GM19372 (cell line): ENCODE data around the gene EP400.

Experiments used
- ATAC-seq: cut with Tn5 transposase; IDR thresholded peaks from one replicate; pipeline ENCODE4 v1.9.1; 2021; ENCODE audit warnings: mild to moderate bottlenecking, low read depth, moderate library complexity; ENCODE audit not compliant: unreplicated experiment

Gene EP400

DNA sequence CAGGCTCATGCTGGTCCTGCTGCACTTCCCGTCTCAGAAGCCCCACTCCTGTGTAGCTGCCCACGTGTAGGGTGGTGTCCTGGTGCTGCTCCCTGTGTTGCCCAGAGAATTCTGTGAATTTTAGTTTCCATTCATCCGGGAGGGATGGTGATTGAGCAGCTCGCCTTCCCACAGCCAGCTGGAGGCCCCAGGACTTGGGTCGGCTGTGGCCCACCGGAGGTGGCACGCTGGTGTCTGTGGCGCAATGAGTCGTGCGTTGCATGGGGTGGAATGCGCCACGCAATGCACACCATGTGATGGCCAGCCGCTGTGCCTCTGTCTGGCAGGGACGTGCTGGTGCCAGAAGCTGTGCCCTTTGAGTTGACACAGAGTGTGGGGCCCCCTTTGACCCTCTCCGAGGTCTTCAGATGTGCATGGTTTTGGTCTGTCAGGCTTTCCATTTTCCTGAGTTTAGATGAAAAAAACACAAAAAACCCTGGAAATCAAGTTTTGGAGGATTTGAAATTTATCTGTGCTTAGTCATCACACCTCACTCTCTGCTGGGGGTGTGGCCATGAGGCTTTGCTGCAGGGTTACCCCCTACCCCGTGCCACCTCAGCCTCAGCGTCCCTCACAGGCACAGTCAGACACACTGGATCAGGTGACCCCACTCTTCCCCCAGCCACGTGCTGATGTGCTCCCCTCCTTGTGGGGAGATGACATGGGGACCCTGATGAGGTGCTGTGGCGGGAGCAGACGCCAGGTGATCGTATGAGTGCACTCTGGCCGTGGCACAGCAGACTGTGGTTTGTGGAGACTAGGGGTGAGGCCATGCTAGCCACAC lies 64.6 kb downstream of the EP400 start:
- ATAC-seq = no peak

DNA sequence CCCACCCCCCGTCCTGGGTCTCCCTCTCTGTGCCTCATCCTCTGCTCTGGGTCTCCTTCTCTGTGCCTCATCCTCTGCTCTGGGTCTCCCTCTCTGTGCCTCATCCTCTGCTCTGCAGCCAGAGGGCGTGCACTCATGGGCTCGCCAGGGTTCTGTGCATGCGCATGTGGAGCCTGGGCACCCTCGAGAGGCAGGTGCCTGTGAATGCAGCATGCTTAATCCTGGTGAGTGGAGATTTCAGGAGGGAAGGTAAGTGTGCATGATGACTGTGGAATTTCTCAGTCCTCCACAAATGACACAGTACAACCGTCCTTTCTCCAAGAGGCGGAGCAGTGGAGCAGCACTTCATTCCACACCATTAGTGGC lies 65.2 kb downstream of the EP400 start:
- no peak for ATAC-seq

DNA sequence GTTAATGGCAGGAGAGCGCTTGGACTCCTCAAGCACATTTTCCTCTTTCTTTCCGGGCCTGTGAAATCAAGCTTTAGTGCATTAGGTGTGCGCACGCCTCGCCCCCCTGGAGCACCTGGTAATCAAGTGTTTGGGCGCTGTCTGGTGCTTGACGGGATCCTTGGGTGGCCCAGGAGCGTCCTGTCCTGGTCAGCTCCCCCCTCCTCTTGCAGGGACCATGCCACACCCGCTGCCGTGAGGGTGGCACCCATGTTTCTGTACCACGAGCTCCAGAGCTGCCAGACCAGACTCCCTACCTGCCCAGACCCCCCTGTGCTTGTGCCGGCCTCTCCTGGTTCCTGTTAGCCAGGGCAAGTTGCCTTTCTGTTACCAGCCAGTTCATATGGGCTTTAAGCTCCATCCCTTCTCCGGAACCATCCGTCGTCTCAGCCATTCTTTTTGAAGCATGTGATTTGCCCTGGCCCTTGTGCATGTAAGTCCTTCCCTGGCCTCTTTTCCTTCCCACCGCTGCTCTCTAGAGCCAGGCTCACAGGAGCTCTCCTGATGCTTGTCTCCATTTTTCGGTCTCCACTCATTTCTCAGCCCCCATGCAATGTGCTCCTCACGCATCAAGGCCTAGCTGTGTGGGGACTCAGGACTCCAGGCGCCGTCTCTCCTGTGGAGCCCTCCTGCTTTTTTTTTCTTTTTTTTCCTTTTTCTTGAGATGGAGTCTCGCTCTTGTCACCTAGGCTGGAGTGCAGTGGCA lies 66.1 kb downstream of the EP400 start:
- no peak for ATAC-seq

GRCh38 chr12:132018193-132018916 lies 68.6 kb downstream of the EP400 start:
- no peak for ATAC-seq

GRCh38 chr12:132019891-132020290 lies 70.1 kb downstream of the EP400 start:
- ATAC-seq = no peak

DNA sequence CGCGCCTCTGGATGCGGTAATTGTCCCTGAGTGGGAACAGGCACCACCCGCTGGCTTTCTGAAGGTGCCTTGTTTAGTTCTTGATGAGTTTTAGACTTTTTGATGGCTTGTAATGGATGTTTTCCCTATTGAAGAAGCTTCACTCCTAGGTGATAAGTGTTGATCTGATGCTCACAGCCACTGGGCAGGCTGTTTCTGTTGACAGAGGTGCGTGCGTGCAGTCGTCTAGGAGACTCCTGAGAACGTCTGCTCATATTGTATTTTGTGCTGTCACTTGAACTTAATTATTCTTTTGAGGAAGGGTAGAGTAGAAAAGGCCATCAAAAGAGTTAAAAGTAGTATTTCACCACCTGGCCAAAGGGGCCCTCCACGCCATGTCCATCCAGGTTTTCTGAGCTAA lies 70.5 kb downstream of the EP400 start:
- ATAC-seq = no peak

DNA sequence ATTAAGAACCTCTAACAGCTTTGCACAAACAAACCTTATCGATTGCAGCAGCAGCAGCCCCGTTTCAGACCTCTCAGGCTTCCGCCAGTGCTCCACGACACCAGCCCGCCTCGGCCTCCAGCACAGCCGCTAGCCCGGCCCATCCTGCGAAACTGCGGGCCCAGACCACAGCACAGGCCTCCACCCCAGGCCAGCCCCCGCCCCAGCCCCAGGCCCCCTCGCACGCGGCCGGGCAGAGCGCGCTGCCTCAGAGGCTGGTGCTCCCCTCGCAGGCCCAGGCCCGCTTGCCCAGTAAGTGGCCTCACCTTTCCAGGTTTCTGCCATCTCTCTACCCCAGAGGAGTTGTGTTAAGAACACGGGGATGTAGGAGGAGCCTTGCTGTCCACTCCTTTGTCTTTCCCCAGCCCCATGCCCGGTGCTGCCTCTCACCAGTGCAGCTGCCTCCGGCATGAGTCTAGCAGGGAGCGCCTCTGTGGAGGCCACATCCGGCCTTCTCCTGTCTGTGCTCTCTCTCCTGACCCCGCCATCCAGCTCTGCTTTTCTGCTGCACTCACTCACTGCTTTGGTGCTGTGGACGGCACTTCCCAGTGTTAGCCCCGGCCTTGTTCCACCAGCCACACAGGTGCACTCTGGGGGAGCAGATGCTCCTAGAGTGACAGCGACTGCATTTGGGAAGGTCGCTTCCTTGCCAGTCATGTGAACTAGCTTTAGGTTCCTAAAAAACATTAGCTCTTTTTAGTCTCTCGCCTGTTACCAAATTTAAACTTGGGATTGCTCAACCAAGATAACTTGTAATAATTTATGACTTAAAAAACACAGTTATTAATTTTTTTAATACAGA lies 71.5 kb downstream of the EP400 start:
- no peak for ATAC-seq

GRCh38 chr12:132021965-132022364 lies 72.2 kb downstream of the EP400 start:
- ATAC-seq = no peak

GRCh38 chr12:132023658-132024057 lies 73.9 kb downstream of the EP400 start:
- no peak for ATAC-seq

- no peak for ATAC-seq
Measured at GRCh38 chr12:132024758-132025157, 75.0 kb downstream of the EP400 start.

DNA sequence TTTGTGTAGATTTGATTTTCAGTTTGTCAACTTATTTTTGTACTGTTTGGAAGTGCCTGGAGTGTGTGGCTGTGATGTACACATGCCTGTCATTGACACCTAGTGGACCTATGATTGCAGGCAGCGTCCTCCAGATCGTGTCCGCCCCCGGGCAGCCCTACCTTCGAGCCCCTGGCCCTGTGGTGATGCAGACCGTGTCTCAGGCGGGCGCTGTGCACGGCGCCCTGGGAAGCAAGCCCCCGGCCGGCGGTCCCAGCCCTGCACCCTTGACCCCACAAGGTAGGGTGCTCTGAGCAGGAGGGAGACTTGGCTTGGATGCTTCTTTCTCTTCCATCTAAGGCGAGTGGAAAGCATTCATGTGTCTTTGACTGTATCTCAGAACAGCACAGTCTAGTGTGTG lies 75.8 kb downstream of the EP400 start:
- ATAC-seq = no peak

DNA sequence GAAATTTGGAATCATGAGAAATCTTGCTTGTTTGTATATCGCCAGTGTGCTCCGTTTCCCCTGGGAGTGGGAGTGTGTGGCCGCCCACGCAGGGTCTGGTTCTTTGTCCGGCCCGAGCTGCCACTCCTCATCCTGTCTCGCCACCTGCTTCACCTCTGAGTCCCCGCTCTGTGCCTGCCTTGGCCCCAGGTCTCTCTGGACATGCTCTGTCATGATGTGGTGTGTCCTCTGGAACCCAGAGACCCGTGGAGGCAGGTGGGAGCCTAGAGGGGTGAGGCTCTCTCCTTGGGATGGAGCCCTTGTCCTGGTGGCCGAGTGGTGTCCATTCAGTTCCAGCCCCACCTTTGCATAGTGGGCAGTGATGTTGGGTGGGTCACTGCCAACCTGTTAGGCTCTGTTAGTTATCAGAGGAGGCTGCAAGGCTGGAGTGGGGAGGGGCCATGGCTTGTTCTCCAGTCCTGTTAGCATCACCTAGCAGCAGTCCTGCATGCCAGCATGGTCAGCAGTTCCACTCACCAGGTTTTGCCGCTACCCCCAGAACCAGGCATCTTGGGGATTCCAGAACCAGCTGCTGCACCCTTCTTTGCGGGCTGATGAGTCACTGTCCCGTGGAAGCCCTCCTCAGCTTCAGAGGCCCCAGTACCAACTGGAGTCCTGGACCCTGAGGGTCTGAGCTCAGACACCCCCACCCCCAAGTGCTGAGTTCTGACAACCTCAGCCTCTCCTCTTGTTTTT lies 76.5 kb downstream of the EP400 start:
- no peak for ATAC-seq

DNA sequence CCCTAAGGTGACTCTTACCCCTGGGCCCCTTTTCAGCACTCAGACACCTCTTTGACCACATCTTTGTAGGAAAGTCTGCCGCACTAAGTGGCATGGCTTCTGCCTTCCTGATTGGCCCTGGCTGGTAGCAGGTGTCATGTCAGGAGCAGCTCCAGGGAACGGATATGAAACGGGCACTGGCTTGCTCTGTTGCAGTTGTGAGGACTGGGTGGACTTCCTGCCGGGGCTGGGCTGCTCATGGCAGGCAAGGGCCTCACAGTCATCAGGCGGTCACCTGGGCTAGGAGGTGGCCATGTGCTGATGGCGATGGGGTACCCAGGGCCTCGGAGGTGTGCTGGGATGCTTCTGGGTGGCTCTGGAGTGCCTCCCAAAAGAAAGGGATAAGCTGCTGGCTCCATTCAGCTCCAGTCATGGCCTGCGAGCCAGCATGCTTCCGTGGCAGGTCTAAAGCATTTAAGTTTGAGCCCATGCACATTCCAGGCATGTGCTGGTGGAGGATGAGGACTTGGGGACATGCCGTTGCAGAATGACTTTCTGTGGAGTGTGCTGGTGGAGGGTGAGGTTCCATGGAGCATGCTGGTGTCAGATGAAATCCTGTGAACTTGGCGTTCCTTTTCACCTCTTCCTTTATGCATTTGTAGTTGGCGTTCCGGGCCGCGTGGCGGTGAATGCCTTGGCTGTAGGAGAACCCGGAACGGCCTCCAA lies 77.2 kb downstream of the EP400 start:
- no peak for ATAC-seq

DNA sequence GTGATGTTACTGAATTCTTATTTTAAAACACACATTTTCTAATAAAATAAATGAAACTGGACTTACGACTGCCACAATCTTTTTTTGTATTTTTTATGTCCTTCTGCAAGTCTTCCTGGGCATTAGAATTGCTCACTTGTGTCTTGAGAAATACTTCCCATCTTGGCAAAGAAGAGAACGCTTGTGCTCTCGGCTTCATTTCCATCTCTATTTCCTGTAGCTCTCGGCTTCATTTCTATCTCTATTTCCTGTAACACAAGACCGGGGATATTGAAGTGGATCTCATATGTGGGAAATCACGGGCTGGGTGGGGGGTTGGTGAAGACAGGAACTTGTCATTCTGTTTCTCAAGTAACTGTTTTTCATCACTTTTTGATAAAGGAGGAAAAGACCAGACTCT lies 77.9 kb downstream of the EP400 start:
- no peak for ATAC-seq

GRCh38 chr12:132028111-132028510 lies 78.4 kb downstream of the EP400 start:
- no peak for ATAC-seq

DNA sequence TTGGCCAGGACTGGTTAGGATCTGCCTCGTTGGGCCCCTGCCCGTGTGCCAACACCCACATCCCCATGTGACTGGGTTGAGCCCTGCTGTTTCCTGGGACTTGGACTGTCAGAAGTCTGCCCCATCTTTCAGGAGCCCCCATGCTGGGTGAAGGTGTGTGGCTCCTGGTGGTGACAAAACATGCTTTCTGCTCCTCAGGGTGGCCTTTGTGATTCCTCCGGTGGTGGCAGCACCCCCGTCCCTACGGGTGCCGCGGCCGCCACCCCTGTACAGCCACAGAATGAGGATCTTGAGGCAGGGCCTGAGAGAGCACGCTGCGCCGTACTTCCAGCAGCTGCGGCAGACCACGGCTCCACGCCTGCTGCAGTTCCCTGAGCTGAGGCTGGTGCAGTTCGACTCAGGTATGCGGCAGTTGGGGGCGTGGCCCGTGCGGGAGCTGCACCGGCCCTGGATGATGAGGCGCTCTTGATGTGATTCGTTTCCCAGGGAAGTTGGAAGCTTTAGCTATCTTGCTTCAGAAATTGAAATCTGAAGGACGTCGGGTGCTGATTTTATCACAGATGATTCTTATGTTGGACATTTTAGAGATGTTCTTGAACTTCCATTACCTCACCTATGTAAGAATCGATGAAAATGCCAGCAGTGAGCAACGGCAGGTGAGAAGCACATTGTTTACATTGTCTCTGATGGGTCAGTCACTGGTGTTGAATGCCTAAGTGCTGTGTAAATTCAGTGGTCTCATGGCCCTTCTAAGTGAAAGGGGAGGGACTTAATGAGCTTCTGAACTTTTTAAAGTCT lies 80.0 kb downstream of the EP400 start:
- no peak for ATAC-seq

DNA sequence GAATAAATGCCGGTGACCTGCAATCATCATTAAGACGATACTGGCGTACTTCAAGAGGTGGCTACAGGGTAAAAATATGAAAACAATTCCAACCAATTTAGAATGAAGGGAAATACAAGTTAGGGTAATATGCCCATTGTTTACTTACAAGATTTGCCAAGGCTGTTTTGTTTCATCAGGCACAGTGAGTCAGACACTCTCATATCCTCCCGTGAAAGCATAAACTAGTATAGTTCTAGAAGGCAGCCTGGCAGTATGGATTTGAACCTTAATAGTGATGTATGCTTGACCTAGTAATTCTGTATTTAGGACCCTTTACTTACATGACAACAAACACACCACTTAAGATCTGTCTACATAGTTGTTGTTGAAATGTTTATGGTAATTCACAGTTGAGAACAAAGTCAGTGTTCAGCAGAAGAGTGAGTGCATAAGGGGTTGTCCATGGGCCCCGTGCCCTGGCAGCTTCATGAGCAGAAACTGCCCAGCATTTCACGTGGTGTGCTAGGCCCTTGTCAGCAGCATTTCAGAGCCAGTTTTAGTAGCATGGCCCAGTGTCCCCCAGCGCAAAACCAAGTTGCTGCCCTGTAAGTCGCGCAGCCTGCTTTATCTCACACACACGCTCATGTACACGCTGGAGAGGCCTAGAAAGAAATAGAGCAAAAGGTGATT lies 80.8 kb downstream of the EP400 start:
- no peak for ATAC-seq

- ATAC-seq = no peak
Measured at GRCh38 chr12:132033627-132034026, 83.9 kb downstream of the EP400 start.
